ENCODE measurements around the gene MED13L.

The MED13L gene

GRCh38 chr12:116207274-116207673 lies 70.2 kb downstream of the MED13L start:
- no peak for DNase-seq

DNA sequence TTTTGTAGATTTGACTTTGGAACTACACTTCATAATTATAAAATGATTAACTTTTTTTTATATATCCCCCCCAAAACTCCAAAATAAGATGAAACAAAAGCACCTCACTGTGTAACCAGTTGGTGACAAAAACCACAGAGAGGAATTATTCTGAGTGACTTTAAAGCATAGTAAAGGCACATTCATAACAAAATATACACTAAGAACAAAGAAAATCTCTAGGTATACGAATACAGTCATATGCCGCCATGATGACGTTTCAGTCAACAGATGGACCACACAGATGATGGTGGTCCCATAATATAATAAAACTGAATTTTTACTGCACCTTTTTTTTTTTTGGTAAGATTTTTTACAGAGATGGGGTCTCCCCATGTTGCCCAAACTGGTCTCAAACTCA lies 70.7 kb downstream of the MED13L start:
- DNase-seq: no peak

GRCh38 chr12:116204785-116205184 lies 72.7 kb downstream of the MED13L start:
- no peak for DNase-seq

GRCh38 chr12:116204169-116204568 lies 73.3 kb downstream of the MED13L start:
- DNase-seq: no peak

DNA sequence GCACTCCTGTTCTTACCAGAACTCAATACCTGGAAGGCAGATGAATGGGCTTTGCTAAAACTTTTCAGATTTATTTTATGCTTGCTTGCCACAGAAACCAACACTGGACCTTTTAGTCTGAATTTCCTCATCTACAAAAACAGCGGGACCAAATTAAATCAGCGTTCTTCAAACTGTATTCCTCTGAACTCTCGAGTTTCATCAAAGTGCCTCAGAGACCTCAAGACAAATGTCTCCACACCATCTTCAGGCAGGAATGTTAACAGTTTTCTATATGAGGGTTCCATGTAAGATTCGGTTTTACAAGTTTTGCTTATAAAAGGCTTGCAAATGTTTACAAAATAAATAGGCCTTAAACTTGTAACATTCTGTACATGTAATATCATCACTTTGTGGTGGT lies 74.6 kb downstream of the MED13L start:
- DNase-seq: no peak

DNA sequence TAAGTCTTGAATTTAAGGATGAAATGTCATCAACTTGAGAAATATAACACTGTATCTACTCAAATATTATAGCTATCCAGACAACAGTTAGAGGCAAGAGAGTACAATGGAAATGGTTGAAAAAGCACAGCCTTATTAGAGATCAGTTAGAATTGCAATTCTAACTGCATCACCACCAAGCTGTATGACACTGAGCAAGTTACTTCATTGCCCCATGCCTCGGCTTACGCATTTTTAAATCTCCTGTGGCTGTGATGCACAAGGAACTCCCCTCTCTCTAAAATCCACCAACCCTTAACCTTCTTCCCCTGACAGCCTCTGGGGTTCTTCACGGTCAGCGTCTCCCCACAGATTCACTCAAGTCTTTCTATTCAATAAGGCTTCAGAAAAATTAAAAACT lies 75.1 kb downstream of the MED13L start:
- DNase-seq: no peak

GRCh38 chr12:116201908-116202307 lies 75.6 kb downstream of the MED13L start:
- DNase-seq: no peak

DNA sequence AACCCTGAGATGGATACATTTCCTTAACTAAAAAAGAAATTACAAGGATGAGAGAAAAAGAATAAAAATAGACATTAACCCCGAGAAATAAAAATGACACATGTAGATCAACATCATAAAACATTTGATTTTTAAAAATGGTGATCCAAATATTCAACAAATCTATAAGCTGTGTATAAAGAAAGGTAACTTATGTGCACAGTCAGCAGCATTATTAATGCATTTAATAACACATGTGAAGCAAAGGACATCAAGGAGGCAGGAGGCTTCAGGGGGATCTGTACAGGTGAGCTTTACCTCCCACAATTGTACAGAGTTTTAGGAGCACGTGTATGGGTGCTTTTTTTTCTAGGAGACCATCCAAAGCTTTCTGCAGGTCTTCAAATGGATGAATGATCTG lies 76.1 kb downstream of the MED13L start:
- no peak for DNase-seq

- DNase-seq: no peak
Measured at GRCh38 chr12:116200812-116201211, 76.7 kb downstream of the MED13L start.

GRCh38 chr12:116199160-116199706 lies 78.3 kb downstream of the MED13L start:
- no peak for DNase-seq

DNA sequence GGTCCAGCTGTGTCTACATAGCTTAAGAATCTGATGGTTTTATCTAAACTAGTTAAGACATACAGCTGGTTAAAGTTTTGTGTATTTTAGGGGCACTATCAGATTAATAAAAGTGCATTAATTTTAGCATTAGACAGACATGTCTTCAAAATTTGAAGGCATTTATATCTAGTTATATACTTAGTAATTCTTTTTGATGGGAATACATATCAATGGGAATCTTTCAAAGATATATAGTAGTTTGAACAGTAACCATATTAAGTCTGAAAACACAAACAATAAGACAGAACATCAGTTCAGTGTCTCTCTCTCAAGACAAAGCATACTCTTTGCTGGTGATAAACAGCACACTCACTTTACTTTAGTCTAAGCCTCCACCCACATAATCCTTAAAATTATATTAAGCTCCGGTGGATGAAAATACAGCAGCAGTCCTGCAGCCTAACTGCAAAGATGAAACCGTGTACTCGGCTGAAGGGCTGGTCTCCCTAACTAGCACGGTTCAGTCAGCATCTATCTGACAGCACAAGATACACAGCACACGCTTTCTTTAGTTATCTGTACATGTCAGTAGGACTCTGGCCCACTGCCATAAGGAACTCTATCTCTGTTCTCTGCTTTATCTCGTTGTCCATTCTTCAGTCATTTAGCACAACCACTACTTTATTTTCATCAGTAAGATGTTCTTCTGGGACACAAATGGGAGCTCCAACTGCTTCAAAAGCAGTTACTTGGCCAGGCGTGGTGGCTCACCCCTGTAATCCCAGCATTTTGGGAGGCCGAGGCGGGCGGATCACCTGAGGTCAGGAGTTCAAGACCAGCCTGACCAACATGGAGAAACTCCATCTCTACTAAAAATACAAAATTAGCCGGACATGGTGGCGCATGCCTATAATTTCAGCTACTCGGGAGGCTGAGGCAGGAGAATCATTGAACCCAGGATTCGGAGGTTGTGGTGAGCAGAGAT lies 80.5 kb downstream of the MED13L start:
- DNase-seq: no peak

DNA sequence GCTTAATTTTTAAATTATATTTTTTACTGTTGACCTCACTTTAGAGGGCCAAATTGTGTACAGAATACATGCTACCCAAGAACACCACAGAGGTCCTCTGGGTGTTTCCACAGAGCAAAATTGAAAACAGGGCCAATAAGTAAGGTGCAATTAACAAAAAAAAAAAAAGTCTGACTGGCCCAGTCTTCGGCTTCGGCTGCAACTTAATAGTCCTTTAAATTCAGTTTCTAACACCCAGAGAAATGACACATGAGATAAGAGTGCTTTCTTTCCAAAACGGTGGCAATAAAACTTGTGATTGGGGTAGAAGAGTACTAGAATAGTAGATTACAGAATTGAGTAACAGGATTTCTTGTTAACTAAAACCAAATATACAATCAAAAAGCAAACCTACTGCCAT lies 81.3 kb downstream of the MED13L start:
- DNase-seq: no peak

DNA sequence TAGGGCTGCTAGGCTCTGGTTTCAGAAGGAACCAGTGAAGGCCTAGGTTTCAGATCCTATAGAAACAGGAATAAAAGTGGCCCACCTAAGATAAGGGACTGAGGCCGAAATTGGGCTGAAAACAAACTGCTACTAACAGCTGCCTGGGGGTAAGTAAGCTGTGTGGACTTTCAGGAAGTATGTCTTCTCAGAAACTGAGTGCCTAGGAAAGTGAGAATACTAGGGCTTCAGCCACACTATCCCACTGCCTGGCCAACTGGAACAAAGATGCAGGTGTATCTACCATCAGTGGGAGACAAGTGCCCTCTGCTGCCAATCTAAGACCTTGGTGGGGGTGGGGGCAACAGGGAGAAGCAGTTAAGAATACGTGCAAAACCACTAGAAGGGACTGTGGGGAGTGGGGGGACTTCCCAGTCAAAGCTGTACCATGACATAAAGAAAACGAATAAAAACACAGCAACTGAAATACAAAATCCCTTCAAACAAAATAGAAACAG lies 82.5 kb downstream of the MED13L start:
- DNase-seq: no peak

DNA sequence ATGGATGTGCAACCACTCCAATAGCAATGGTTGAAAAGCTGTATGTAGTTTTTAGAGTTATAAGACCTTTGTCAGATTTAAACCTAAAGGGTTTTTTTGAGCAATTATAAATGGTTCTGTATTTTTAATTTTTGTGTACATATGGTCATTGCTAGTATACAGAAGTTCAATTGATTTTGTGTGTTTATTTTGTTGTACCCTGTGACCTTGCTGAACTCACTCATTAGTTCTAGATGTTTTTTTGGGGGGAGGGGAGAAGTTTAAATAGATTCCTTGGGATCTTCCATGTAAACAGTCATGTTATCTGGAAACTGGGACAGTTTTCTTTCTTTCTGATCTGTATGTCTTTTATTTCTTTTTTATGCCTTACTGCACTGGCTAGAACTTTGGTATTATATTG lies 87.8 kb downstream of the MED13L start:
- no peak for DNase-seq

DNA sequence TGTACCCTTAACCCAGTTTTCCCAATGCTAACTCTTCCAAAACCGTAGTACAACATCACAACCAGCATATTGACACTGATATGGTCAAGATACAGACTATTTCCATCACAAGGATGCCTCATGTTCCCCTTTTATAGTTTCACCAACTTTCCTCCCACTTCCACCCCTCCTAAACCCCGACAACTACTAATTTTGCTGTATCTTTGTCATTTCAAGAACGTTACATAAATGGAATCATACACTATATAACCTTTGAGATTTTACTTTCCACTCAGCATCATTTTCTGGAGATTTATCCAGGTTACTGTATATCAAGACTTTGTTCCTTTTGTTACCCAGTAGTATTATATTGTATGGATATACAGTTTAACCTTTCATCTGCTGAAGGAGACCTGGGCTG lies 88.9 kb downstream of the MED13L start:
- no peak for DNase-seq

GRCh38 chr12:116187151-116187511 lies 90.4 kb downstream of the MED13L start:
- DNase-seq: no peak

GRCh38 chr12:116186482-116187150 lies 90.9 kb downstream of the MED13L start:
- DNase-seq: no peak

GRCh38 chr12:116184763-116185162 lies 92.7 kb downstream of the MED13L start:
- DNase-seq: no peak

DNA sequence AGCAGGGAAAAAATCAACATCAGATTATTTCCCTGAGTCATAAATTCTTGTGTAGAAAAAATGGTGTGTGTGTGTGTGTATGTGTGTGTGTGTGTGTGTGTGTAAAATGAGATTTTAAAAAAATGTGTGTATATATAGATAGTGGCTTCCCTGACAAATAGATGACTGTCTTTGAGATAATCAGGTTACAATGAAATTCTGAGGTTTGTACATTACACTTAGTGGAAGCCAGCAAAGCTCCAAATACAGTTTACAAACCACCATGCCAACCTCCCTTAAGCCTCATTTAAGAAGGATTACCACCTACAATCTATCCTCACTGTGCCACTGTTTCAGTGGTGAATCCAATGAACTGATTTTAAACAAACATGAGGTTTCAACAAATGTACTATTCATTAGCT lies 93.8 kb downstream of the MED13L start:
- DNase-seq: no peak

DNA sequence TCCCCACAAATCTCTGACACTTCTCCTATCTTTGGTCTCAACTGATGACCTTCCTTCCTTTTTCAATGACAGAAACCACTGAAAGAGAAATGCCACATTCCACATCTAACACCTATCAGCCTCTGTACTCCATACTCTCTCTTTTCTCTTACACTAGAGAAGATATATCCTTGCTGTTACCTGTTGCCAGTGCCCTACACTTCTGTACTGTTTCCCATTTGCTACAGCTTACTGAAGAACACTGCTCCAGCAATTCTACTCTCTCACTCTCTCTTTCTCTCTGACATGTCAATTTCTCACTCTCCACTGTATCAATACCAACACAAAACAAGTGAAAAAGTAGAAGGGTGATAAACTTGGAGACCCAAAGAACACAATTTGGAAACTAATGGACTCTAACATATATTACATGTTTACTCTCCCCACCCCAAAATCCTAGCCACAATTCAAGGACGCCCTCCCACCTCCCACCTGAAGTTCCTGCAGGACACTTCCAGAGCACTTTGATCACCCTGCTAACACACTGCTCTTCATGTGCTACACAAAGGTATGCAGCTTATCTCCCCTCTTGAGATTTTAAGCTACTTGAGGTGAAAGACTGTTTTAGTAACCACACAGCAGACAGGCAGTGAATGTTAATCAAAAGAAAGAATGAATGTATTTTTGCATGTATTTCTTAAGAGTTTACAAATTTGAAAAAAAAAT lies 95.0 kb downstream of the MED13L start:
- no peak for DNase-seq

GRCh38 chr12:116180448-116180847 lies 97.0 kb downstream of the MED13L start:
- DNase-seq: no peak

DNA sequence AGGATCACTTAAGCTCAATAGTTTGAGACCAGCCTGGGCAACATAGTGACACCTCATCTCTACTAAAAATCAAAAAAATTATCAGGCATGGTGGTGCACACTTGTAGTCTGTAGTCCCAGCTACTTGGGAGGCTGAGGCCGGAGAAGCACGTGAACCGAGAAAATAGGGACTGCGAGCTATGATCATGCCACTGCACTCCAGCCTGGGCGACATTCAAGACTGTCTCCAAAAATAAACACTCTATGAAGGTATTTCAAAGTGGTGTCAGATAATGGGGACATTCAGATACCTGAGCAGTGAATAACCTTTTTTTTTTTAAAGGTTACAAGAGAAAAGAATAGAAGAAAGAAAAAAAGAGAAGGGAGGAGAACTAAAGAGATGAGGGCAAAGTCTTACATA lies 98.1 kb downstream of the MED13L start:
- no peak for DNase-seq

GRCh38 chr12:116177017-116177416 lies 100.5 kb downstream of the MED13L start:
- DNase-seq: no peak

All from COR-L47 (cell line).